DMS114 treated with DMSO at 0.1 percent for 48 hours (cell line): Measurements from ENCODE around the gene MTO1.
"Not testable (repeated sequence)": the region's sequence is repeated elsewhere in the genome, so short reads cannot be mapped to it uniquely, and the experiment has no call there.

Source experiments
- DNase-seq: peaks from one replicate; lab custom pipeline; 2025; ENCODE audit not compliant: unreplicated experiment; lab: John Stamatoyannopoulos, UW

The MTO1 gene

GRCh38 chr6:73504160-73504559 lies 42.6 kb downstream of the MTO1 start:
- no peak for DNase-seq

DNA sequence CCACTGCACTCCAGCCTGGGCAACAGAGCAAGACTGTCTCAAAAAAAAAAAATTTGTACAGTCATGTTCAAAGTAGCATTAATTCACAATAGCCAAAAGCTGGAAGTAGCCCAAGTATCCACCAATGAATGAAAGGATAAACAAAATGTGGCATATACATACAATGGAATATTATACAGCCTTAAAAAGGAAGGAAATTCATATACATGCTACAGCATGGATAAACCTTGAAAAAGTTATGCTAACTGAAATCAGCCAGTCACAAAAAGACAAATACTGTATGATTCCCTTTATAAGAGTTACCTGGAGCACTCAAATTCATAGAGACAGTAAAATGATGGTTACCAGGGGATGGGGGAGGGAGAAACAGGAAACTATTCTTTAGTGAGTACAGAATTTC lies 43.6 kb downstream of the MTO1 start:
- DNase-seq, result no peak

DNA sequence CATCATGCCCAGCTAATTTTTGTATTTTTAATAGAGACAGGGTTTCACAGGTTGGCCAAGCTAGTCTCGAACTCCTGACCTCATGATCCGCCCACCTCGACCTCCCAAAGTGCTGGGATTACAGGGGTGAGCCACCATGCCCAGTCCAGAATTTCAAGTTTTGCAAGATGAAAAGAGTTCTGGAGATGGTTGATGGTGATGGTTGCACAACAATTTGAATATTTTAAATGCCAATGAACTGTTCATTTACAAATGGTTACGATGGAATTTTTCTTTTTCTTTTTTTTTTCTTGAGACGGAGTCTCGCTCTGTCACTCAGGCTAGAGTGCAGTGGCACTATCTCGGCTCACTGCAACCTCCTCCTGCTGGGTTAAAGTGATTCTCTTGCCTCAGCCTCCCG lies 44.2 kb downstream of the MTO1 start:
- DNase-seq, result not testable (repeated sequence)

DNA sequence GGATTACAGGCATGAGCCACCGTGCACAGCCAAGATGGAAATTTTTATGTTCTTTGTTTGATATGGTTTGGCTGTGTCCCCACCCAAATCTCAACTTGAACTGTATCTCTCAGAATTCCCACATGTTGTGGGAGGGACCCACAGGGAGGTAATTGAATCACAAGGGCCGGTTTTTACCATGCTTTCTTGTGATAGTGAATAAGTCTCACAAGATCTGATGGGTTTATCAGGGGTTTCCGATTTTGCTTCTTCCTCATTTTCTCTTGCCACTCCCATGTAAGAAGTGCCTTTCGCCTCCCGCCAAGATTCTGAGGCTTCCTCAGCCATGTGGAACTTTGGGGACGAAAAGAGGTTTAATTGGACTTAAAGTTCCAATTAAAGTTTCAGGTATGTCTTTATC lies 44.7 kb downstream of the MTO1 start:
- DNase-seq, result no peak

GRCh38 chr6:73508776-73509175 lies 47.2 kb downstream of the MTO1 start:
- DNase-seq, result no peak

DNA sequence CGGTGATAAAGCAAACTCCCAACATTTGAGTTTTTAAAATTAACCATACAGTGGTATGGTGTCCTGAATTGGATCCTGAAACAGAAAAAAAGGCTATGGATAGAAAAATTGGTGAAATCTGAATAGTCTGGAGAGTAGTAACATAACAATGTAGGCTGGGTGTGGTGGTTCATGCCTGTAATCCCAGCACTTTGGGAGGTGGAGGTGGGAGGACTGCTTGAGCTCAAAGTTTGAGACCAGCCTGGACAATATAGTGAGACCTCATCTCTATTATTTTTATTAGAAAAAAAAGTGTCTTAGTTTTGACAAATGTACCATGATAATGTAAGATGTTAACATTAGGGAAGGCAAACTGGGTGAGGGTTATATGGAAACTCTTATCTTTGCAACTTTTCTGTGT lies 48.3 kb downstream of the MTO1 start:
- DNase-seq, result no peak

DNA sequence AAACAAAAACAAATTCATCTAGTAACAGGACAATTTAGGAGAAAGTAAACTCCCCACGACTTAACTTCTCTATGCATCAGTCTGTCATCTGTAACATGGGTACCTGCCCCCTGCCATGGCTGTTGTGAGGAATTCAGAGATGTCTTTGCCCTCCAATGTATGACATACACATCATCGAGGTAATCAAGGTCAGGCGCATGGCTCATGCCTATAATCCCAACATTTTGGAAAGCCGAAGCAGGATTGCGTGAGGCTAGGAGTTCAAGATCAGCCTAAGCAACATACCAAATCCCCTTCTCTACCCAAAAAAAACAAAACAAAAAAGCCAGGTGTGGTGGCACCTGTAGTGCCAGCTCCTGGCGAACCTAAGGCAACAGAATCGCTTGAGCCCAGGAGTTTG lies 50.3 kb downstream of the MTO1 start:
- no peak for DNase-seq

GRCh38 chr6:73513496-73513854 lies 51.9 kb downstream of the MTO1 start:
- peak; percentile 33 for DNase-seq

DNA sequence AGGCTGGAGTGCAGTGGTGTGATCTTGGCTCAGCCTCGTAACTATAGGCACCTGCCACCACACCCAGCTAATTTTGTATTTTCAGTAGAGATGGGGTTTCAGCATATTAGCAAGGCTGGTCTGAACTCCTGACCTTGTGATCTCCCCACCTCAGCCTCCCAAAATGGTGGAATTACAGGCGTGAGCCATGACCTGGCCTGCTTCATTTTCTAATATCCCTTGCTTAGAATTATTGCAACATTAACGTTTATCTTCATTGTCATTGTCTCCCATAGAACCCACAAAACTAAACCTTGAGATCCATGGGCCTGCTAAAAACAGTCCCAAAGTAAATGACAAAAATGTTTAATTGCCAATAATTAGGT lies 53.2 kb downstream of the MTO1 start:
- peak; percentile 44 for DNase-seq

- peak; percentile 50 for DNase-seq
Observed at GRCh38 chr6:73515204-73515655, 53.7 kb downstream of the MTO1 start.

DNA sequence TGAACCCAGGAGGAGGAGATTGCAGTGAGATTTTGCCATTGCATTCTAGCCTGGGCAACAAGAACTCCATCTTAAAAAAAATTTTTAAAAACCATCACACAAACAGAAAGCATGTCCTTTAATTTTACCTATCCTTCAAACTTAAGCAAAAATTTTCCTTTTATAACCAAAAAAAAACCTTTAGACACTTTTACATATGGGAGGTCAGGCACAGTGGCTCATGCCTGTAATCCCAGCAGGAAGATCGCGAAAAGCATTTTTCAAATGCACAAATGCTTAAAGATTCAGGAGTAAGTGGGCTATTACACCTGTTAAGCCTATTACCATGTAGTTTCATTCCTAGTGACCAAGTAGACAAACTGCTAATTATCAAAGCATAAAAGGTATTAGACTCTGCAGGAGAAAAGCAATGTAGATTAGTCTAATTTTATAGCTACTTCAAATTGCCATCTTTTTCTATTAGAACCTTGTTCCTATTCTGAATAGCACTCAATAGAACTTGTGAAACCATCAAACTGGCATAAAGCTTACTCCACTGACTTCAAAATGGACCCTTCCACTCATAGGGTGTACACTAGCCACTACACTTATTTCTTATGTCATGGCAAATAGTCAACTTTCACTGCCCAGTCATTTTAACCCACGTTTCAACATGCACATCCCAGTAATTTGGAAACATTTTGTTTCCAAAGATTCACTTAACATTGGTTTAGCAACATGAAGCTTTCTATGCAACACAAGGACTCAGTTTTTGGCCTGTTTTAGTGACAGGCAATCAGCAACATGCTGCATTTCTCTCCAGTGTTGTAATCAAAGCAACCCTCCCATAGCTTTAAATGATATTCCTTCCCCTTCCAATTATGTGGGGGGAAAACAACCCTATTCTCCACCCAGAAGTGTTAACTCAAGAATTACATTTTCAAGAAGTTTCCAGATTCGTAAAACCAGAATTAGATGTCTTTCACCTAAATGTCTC lies 55.3 kb downstream of the MTO1 start:
- peak; percentile 54 for DNase-seq

- not testable (repeated sequence) for DNase-seq
Observed at GRCh38 chr6:73518100-73518981, 56.8 kb downstream of the MTO1 start.

DNA sequence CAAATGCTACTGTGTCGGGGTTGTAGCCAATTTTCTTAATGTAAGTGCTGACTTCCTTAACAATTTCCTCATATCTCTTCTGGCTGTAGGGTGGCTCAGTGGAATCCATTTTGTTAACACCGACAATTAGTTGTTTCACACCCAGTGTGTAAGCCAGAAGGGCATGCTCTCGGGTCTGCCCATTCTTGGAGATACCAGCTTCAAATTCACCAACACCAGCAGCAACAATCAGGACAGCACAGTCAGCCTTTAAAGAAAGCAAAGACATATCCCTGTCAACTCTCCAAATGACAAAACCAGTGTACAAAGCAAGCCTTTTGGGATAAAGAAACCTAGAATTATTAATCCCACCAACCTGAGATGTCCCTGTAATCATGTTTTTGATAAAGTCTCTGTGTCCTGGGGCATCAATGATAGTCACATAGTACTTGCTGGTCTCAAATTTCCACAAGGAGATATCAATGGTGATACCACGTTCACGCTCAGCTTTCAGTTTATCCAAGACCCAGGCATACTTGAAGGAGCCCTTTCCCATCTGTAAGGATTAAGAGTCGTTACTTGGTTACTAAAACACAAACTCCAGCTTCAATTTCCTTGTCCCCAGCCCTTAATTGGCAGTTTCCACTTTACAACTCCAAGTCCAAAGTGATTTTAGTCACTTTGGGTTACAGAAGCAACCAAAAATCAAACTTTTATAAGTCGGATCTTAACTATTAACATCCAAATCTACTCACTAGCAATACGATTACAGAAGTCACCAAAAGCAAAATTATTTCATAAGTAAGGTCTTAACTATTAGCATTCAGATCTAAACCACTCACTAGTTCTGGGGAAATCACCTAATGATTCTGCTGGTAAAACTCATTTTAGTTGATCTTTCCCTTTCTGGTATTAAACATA lies 57.7 kb downstream of the MTO1 start:
- not testable (repeated sequence) for DNase-seq

DNA sequence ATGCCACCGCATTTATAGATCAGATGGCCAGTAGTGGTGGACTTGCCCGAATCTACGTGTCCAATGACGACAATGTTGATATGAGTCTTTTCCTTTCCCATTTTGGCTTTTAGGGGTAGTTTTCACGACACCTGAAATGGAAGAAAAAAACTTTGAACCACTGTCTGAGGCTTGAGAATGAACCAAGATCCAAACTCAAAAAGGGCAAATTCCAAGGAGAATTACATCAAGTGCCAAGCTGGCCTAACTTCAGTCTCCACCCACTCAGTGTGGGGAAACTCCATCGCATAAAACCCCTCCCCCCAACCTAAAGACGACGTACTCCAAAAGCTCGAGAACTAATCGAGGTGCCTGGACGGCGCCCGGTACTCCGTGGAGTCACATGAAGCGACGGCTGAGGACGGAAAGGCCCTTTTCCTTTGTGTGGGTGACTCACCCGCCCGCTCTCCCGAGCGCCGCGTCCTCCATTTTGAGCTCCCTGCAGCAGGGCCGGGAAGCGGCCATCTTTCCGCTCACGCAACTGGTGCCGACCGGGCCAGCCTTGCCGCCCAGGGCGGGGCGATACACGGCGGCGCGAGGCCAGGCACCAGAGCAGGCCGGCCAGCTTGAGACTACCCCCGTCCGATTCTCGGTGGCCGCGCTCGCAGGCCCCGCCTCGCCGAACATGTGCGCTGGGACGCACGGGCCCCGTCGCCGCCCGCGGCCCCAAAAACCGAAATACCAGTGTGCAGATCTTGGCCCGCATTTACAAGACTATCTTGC lies 58.6 kb downstream of the MTO1 start:
- peak; percentile 48 for DNase-seq

DNA sequence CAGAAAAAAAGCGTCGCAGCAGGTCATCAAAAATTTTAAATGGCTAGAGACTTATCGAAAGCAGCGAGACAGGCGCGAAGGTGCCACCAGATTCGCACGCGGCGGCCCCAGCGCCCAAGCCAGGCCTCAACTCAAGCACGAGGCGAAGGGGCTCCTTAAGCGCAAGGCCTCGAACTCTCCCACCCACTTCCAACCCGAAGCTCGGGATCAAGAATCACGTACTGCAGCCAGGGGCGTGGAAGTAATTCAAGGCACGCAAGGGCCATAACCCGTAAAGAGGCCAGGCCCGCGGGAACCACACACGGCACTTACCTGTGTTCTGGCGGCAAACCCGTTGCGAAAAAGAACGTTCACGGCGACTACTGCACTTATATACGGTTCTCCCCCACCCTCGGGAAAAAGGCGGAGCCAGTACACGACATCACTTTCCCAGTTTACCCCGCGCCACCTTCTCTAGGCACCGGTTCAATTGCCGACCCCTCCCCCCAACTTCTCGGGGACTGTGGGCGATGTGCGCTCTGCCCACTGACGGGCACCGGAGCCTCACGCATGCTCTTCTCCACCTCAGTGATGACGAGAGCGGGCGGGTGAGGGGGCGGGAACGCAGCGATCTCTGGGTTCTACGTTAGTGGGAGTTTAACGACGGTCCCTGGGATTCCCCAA lies 59.3 kb downstream of the MTO1 start, which contains the start of gene EEF1A1:
EEF1A1 (minus strand) TSS at position 345 of the 663 bp plus-strand sequence. CDS start 1,006 bp downstream, outside the sequence.
- DNase-seq, result peak; percentile 97

DNA sequence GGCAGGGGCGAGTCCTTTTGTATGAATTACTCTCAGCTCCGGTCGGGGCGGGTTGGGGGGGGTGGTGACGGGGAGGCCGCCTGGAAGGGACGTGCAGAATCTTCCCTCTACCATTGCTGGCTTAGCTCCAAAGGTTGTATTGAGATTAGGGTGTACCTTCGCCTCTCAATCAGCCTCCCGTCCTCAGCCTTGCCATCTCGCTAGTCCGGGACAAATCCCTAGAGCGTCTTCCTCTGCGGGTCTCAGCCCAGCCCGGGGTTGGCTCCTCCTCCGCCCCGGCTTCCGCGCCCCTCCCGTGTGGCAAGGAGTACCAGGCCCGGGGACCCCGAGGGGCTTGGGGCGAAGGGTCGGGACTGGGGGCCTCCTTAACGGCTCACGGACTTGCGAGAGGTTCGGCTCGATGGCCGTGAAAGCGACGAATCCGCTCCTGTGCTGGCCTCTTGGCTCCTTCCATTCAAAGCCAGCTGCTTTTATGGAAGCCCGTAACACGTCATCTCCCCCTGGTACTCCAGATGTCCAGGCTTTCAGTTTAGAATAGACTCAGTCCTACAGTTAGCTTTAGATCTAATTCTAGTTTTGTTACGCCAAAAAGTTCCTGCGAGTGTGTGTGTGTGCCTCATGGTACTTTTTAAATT lies 59.9 kb downstream of the MTO1 start:
- peak; percentile 68 for DNase-seq

- peak; percentile 53 for DNase-seq
Observed at GRCh38 chr6:73523434-73524123, 62.0 kb downstream of the MTO1 start.
